Fibroblast of lung (primary cell): ENCODE data around the gene CEP63. TPM values are rescaled to one million over a fixed set of nuclear protein-coding genes. Genes with fewer than 3 reads are reported as not detected.

Experiments used
- DNase-seq, 2 donors: peaks; one replicate each; pipeline versions ENCODE4 v3.0.0 to v3.0.0-alpha.2; 2010; ENCODE audit warnings: low read depth in 2 of 2
- H2AFZ ChIP-seq: 2 replicates; pipeline ENCODE4 v1.5.1; 2012; ENCODE audit warnings: low read length, control low read depth, inconsistent platforms
- H3K27ac ChIP-seq: 2 replicates; pipeline ENCODE4 v1.5.1; 2011; ENCODE audit warnings: low read length, control low read depth; ENCODE audit not compliant: insufficient read depth
- H3K27me3 ChIP-seq: 2 replicates; pipeline ENCODE4 v1.5.1; 2011; ENCODE audit warnings: mild to moderate bottlenecking, low read length; ENCODE audit not compliant: control insufficient read depth, insufficient read depth
- H3K36me3 ChIP-seq: 2 replicates; pipeline ENCODE4 v1.5.1; 2011; ENCODE audit warnings: low read length; ENCODE audit not compliant: control insufficient read depth, insufficient read depth
- H3K4me1 ChIP-seq: 2 replicates; pipeline ENCODE4 v1.5.1; 2011; ENCODE audit warnings: low read length; ENCODE audit not compliant: control insufficient read depth, insufficient read depth; ENCODE audit errors: extremely low read depth
- H3K4me2 ChIP-seq: 2 replicates; pipeline ENCODE4 v1.5.1; 2011; ENCODE audit warnings: low read length, control low read depth; ENCODE audit not compliant: insufficient read depth; ENCODE audit errors: extremely low read depth
- H3K4me3 ChIP-seq, 4 experiments: fragments of 200-600 bp in 1 of 4; sonication (generic) in 1 of 4; replicated peaks in 1 of 4; 2 replicates each; pipeline ENCODE4 v1.5.1; 2011 to 2016; ENCODE audit warnings: low read length in 4 of 4, low read depth in 3 of 4, mild to moderate bottlenecking in 3 of 4, control low read depth in 2 of 4, inconsistent platforms in 1 of 4, mixed read lengths in 1 of 4; ENCODE audit not compliant: insufficient read depth in 1 of 4; ENCODE audit errors: control extremely low read depth in 1 of 4
- H3K79me2 ChIP-seq: 2 replicates; pipeline ENCODE4 v1.5.1; 2012; ENCODE audit warnings: mild to moderate bottlenecking, low read length, inconsistent platforms; ENCODE audit not compliant: control insufficient read depth, insufficient read depth
- H3K9ac ChIP-seq: 2 replicates; pipeline ENCODE4 v1.5.1; 2011; ENCODE audit warnings: mild to moderate bottlenecking, low read length, control low read depth; ENCODE audit not compliant: insufficient read depth
- H3K9me3 ChIP-seq: 2 replicates; pipeline ENCODE4 v1.5.1; 2012; ENCODE audit warnings: low read depth, low read length; ENCODE audit not compliant: control insufficient read depth, insufficient read depth
- H4K20me1 ChIP-seq: 2 replicates; pipeline ENCODE4 v1.5.1; 2011; ENCODE audit warnings: low read length; ENCODE audit not compliant: control insufficient read depth, insufficient read depth; ENCODE audit errors: extremely low read depth
- CTCF ChIP-seq, 2 donors: IDR thresholded peaks in 1 of 2; conservative IDR thresholded peaks in 1 of 2; 1 replicate in 1 of 2; 2 replicates in 1 of 2; pipeline ENCODE4 v1.5.1; 2011 to 2012; ENCODE audit warnings: low read length in 2 of 2, control low read depth in 1 of 2, inconsistent platforms in 1 of 2, low read depth in 1 of 2, mild to moderate bottlenecking in 1 of 2
- EZH2 ChIP-seq: IDR thresholded peaks from 2 replicates; pipeline ENCODE4 v1.5.1; 2012; ENCODE audit warnings: low read length, control low read depth, mild to moderate bottlenecking; ENCODE audit errors: missing control alignments
- polyA plus RNA-seq, 2 donors: library from polyadenylated mRNA; depleted of rRNA in 1 of 2; stranded (reverse) in 1 of 2; unstranded in 1 of 2; fragments of >200 nt; gene quantifications; 2 replicates each; pipeline ENCODE4 v1.2.1, GENCODE V29; 2011 to 2012; ENCODE audit warnings: missing spikeins in 1 of 2
- total RNA-seq: library from RNA; depleted of rRNA; stranded (reverse); fragments of >200 nt; gene quantifications from 2 replicates; pipeline ENCODE4 v1.2.1, GENCODE V29; 2014

The CEP63 gene
- total and polyA plus RNA-seq, 2 donors (not counting 1 experiment from before 2014, with no cell fraction given), result 22.3 to 26.4 TPM

- Histone ChIP-seq H2AFZ (no peak overlapping the region), H3K4me1 (no peaks in the 10 kb centered on the region), H4K20me1 (no peaks in the 10 kb centered on the region), H3K4me3 (no peak overlapping the region), H3K27me3 (no peaks in the 10 kb centered on the region), H3K9me3 (no peaks in the 10 kb centered on the region), H3K27ac (no peak overlapping the region), H3K4me2 (no peak overlapping the region), H3K79me2 (no peaks in the 10 kb centered on the region), H3K36me3 (no peaks in the 10 kb centered on the region), H3K9ac (no peak overlapping the region)
- DNase-seq, result no peak
- TF ChIP-seq EZH2, result no peak
- no peak for TF ChIP-seq CTCF (conservative IDR thresholded peaks at IDR 0.05 in 1 of 2, IDR thresholded peaks at IDR 0.05 in 1 of 2; ENCODE audit: low read depth in 1 of 2, low read length in 2 of 2)
Observed at GRCh38 chr3:134620476-134621115, 134.7 kb downstream of the CEP63 start.

GRCh38 chr3:134621854-134622253 lies 136.0 kb downstream of the CEP63 start:
- no peak overlapping the region for H3K4me3 ChIP-seq
- H3K4me2 ChIP-seq, result no peak overlapping the region
- no peaks in the 10 kb centered on the region for H3K4me1 ChIP-seq
- H3K79me2 ChIP-seq, result no peaks in the 10 kb centered on the region
- no peaks in the 10 kb centered on the region for H4K20me1 ChIP-seq
- H2AFZ ChIP-seq, result no peak overlapping the region
- H3K36me3 ChIP-seq, result no peaks in the 10 kb centered on the region
- H3K9ac ChIP-seq, result no peak overlapping the region
- H3K27me3 ChIP-seq, result no peaks in the 10 kb centered on the region
- H3K27ac ChIP-seq, result no peak overlapping the region
- TF ChIP-seq EZH2, result no peak
- no peak for TF ChIP-seq CTCF (conservative IDR thresholded peaks at IDR 0.05 in 1 of 2, IDR thresholded peaks at IDR 0.05 in 1 of 2; ENCODE audit: low read depth in 1 of 2, low read length in 2 of 2)
- DNase-seq, result peak; percentile 15 to 22
- no peaks in the 10 kb centered on the region for H3K9me3 ChIP-seq

GRCh38 chr3:134622806-134623365 lies 137.0 kb downstream of the CEP63 start:
- no peak overlapping the region for H3K9ac ChIP-seq
- no peak for TF ChIP-seq EZH2
- TF ChIP-seq CTCF (conservative IDR thresholded peaks at IDR 0.05 in 1 of 2, IDR thresholded peaks at IDR 0.05 in 1 of 2; ENCODE audit: low read depth in 1 of 2, low read length in 2 of 2), result no peak
- no peak overlapping the region for H3K27ac ChIP-seq
- no peak for DNase-seq
- no peaks in the 10 kb centered on the region for H3K79me2 ChIP-seq
- no peak overlapping the region for H2AFZ ChIP-seq
- H3K36me3 ChIP-seq, result no peaks in the 10 kb centered on the region
- H3K4me2 ChIP-seq, result no peak overlapping the region
- no peaks in the 10 kb centered on the region for H3K9me3 ChIP-seq
- H3K4me3 ChIP-seq, result no peak overlapping the region
- H3K27me3 ChIP-seq, result no peaks in the 10 kb centered on the region
- no peaks in the 10 kb centered on the region for H3K4me1 ChIP-seq
- H4K20me1 ChIP-seq, result no peaks in the 10 kb centered on the region
